HUES64 (cell line): ENCODE measurements around the gene ASH1L. TPM values are rescaled to one million over a fixed set of nuclear protein-coding genes. Genes with fewer than 3 reads are reported as not detected.
"Not testable (repeated sequence)": the region's sequence is repeated elsewhere in the genome, so short reads cannot be mapped to it uniquely, and the experiment has no call there.

Source experiments
- H3K27ac ChIP-seq: 2 replicates; pipeline ENCODE4 v1.7.0; 2013; ENCODE audit warnings: low read depth, low read length, inconsistent platforms
- H3K27me3 ChIP-seq: 2 replicates; pipeline ENCODE4 v1.6.1; 2013; ENCODE audit warnings: mild to moderate bottlenecking, low read length; ENCODE audit not compliant: insufficient read depth
- H3K36me3 ChIP-seq: 2 replicates; pipeline ENCODE4 v1.6.1; 2013; ENCODE audit warnings: mild to moderate bottlenecking, low read length; ENCODE audit not compliant: insufficient read depth
- H3K4me1 ChIP-seq: 2 replicates; pipeline ENCODE4 v1.6.1; 2013; ENCODE audit warnings: mild to moderate bottlenecking, low read length, moderate library complexity; ENCODE audit not compliant: insufficient read depth
- H3K4me3 ChIP-seq: 2 replicates; pipeline ENCODE4 v1.5.1; 2013; ENCODE audit warnings: mild to moderate bottlenecking, low read length, moderate library complexity
- H3K9ac ChIP-seq: 2 replicates; pipeline ENCODE4 v1.6.1; 2013; ENCODE audit warnings: mild to moderate bottlenecking, low read depth, low read length
- H3K9me3 ChIP-seq: 2 replicates; pipeline ENCODE4 v1.6.1; 2013; ENCODE audit warnings: low read depth, low read length; ENCODE audit not compliant: insufficient read depth
- WGBS: fragments of 150-250, 120-280 bp; methylation state at CpG from one replicate; pipeline ENCODE4 v1.1.7; 2013; ENCODE audit warnings: missing lambda C conversion rate; 5-methylcytosine and 5-hydroxymethylcytosine counted together
- polyA plus RNA-seq, 2 experiments: library from polyadenylated mRNA; stranded (reverse); fragments of 50-300 nt; gene quantifications; one replicate each; pipeline ENCODE4 v1.2.3, GENCODE V29; 2013

The ASH1L gene
- polyA plus RNA-seq (2013, experiment 1 of 2): 7.8 TPM
- 7.9 TPM for polyA plus RNA-seq (2013, experiment 2 of 2)

- under 1% methylated on average over 77 of the region's 87 CpGs for WGBS
- Histone ChIP-seq H3K36me3 (peaks cover 11% of the 10 kb centered on the region), H3K27ac (peak within 1 kb of the TSS; percentile 100), H3K4me3 (peak within 1 kb of the TSS; percentile 94), H3K4me1 (0 out of 2 replicates have a peak, but pooled peaks cover 7% of the 10 kb centered on the region), H3K9ac (peak within 1 kb of the TSS; percentile 99), H3K27me3 (no peaks in the 10 kb centered on the region), H3K9me3 (no peaks in the 10 kb centered on the region)
Observed at GRCh38 chr1:155562581-155563376, at the start of gene ASH1L. Gene ASH1L (minus strand): TSS chr1:155562803. CDS start chr1:155521519, 41,284 bp downstream.

DNA sequence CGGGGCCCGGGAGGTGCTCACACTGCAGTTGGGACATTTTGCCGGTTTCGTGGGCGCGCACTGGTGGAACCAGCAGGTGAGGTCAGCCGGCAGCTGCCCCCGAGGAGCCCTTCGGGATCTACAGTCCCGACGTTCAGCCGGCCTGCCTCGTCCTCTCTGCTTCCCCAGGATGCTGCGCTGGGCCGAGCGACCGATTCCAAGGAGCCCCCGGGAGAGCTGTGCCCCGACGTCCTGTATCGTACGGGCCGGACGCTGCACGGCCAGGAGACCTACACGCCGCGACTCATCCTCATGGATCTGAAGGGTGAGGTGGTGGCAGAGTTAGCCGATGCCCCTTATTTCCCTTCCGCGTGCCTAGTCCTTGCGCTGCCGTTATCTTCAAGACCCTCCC, 47.6 kb upstream of the ASH1L start:
- not testable (repeated sequence) for H3K9ac ChIP-seq, H3K27ac ChIP-seq, H3K4me1 ChIP-seq, H3K27me3 ChIP-seq, H3K9me3 ChIP-seq
- Histone ChIP-seq H3K36me3 (peaks cover 21% of the 10 kb centered on the region), H3K4me3 (peak overlapping the region; percentile 62)
- 0% methylated on average over 2 of the region's 33 CpGs for WGBS

DNA sequence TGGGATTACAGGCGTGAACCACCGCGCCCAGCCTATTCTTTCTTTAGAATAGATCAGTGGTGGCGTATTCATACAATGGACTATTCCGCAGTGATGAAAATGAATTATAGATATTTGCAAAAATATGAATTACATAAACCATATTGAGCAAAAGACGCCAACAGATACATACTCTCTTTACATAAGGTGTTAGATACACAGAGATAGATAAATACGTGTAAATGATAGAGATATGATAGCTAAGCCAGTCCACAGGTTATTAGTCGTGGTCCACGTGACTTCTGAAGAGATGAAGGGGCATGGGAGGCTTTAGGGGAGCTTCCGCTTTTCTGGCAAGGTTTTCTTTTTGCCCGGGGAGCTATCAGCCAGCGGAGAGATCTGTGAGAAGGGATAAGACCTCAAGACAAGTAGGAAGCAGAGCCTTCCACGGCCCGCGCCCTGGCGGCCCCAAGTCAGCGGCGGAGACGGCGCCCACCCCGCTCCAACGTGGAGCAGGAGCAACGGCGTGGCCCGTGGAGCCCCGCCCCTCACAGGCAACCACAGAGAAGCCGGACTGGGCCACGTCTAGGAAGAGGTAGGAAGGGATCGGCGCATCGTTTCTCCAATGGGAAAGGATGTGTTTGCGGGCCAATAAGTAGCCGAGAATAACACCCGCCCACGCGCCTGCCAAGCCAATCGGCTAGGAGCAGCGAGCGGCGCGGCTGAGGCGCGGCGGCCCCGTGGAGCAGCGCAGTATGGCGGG, 47.1 kb upstream of the ASH1L start, which contains the start of gene MSTO1:
TSS of gene MSTO1 (plus strand) at position 704 of the 742 bp plus-strand sequence. CDS start at position 735, 31 bp downstream.
- Histone ChIP-seq H3K36me3 (peaks cover 18% of the 10 kb centered on the region), H3K9ac (peak within 1 kb of the TSS; percentile 74), H3K4me1 (no peaks in the 10 kb centered on the region), H3K9me3 (no peaks in the 10 kb centered on the region), H3K4me3 (peak within 1 kb of the TSS; percentile 62), H3K27me3 (no peaks in the 10 kb centered on the region), H3K27ac (peak within 1 kb of the TSS; percentile 39)
- 9% methylated on average over 34 of the region's 47 CpGs for WGBS

DNA sequence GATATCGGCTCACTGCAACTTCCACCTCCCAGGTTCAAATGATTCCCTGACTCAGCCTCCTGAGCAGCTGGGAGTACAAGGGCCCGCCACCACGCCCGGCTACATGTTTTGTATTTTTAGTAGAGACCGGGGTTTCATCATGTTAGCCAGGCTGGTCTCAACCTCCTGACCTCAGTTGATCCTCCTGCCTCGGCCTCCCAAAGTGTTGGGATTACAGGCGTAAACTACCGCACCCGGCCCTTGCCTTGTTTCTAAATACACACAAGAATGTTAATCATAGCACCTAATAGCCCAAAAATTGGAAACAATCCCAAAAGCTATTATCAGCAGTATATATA, 46.3 kb upstream of the ASH1L start:
- H3K9me3 ChIP-seq: no peaks in the 10 kb centered on the region
- WGBS: 96% methylated on average over 9 of the region's 9 CpGs
- H3K4me3 ChIP-seq: no peak overlapping the region
- H3K9ac ChIP-seq: no peak overlapping the region
- no peaks in the 10 kb centered on the region for H3K4me1 ChIP-seq
- H3K27ac ChIP-seq: no peak overlapping the region
- peaks cover 14% of the 10 kb centered on the region for H3K36me3 ChIP-seq
- no peaks in the 10 kb centered on the region for H3K27me3 ChIP-seq

DNA sequence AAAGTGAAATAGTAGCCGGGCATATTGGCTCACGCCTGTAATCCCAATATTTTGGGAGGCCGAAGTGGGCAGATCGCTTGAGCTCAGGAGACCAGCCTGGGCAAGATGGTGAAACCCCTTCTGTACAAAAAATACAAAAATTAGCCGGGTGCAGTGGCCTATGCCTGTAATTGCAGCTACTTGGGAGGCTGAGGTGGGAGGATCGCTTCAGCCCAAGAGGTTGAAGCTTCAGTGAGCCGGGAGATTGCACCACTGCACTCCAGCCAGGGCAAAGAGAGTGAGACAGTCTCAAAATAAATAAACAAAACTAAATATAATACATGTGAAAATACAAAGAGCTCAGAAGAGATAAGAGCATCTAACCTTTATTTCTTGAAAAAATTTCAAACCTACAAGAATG, 45.1 kb upstream of the ASH1L start:
- Histone ChIP-seq H3K9me3 (no peaks in the 10 kb centered on the region), H3K9ac (no peak overlapping the region), H3K36me3 (peaks cover 8% of the 10 kb centered on the region), H3K27me3 (no peaks in the 10 kb centered on the region), H3K4me3 (no peak overlapping the region), H3K27ac (no peak overlapping the region), H3K4me1 (no peaks in the 10 kb centered on the region)
- 92% methylated on average over 7 of the region's 7 CpGs for WGBS

- peak overlapping the region; percentile 40; the same call in 1 of the 2 replicates for H3K9ac ChIP-seq
- H3K9me3 ChIP-seq, H3K36me3 ChIP-seq, H3K27me3 ChIP-seq, H3K4me3 ChIP-seq, H3K4me1 ChIP-seq: not testable (repeated sequence)
- H3K27ac ChIP-seq: peak overlapping the region; percentile 60; the same call in 1 of the 2 replicates
- WGBS: 20% methylated on average over 9 of the region's 12 CpGs
Observed at GRCh38 chr1:155599828-155600572, 37.4 kb upstream of the ASH1L start.

DNA sequence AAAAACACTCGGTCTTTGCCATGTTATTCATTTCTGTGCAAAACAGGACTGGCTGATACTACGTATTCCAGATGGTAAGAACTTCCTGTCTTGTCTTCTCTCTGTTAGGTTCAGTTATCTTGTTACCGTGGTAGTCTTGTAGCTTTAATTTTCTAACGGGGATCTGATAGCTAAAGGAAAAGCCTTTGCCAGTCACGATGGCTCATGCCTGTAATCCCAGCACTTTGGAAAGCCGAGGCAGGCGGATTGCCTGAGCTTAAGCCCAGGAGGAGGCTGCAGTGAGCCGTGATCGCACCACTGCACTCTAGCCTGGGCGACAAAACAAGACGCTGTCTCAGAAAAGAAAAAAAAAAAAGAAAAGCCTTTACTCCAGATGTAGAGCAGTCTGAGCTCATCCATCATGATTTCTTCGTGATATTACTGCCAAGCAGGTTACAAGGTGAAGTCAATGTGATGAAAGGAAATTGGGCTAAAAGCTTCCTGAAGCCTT, 36.3 kb upstream of the ASH1L start:
- H3K27me3 ChIP-seq: no peaks in the 10 kb centered on the region
- no peaks in the 10 kb centered on the region for H3K36me3 ChIP-seq
- WGBS: 35% methylated on average over 12 of the region's 12 CpGs
- peak overlapping the region; percentile 0; the same call in 1 of the 2 replicates for H3K4me3 ChIP-seq
- peaks cover 9% of the 10 kb centered on the region; the same call in 1 of the 2 replicates for H3K4me1 ChIP-seq
- H3K9me3 ChIP-seq: no peaks in the 10 kb centered on the region
- H3K27ac ChIP-seq: peak overlapping the region; percentile 17; the same call in 1 of the 2 replicates
- 0 out of 2 replicates have a peak overlapping the region, but pooled peaks have one; percentile 27 for H3K9ac ChIP-seq

DNA sequence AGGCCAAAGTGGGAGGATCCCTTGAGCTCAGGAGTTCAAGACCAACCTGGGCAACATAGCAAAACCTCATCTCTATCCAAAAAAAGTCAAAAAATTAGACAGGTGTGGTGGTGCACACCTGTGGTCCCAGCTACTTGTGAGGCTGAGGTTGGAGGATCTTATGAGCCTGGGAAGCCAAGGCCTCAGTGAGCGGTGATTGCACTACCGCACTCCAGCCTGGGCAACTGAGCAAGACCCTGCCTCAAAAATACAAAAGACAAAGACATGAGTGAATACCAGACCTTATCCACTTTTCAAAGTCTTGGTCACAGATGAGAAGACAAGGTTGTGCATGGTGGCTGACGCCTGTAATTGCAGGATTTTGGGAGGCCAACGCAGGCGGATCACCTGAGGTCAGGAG, 34.3 kb upstream of the ASH1L start:
- Histone ChIP-seq H3K9me3 (no peaks in the 10 kb centered on the region), H3K36me3 (no peaks in the 10 kb centered on the region), H3K27me3 (no peaks in the 10 kb centered on the region), H3K4me3 (no peak overlapping the region), H3K9ac (no peak overlapping the region), H3K4me1 (peaks cover 9% of the 10 kb centered on the region; the same call in 1 of the 2 replicates), H3K27ac (no peak overlapping the region)
- WGBS: 97% methylated on average over 5 of the region's 5 CpGs

- not testable (repeated sequence) for H3K4me1 ChIP-seq, H3K4me3 ChIP-seq, H3K27me3 ChIP-seq, H3K9ac ChIP-seq, H3K36me3 ChIP-seq, H3K9me3 ChIP-seq, H3K27ac ChIP-seq
- WGBS: 91% methylated on average over 2 of the region's 3 CpGs
Observed at GRCh38 chr1:155595877-155596474, 33.4 kb upstream of the ASH1L start.

GRCh38 chr1:155591770-155592169, 29.2 kb upstream of the ASH1L start:
- Histone ChIP-seq H3K9ac (no peak overlapping the region), H3K27ac (no peak overlapping the region), H3K4me1 (no peaks in the 10 kb centered on the region), H3K4me3 (no peak overlapping the region), H3K36me3 (no peaks in the 10 kb centered on the region), H3K27me3 (no peaks in the 10 kb centered on the region), H3K9me3 (no peaks in the 10 kb centered on the region)
- 78% methylated on average over 2 of the region's 6 CpGs for WGBS
